GM18499 (cell line): ENCODE data around the gene DHX36.

Experiments used
- ATAC-seq: cut with Tn5 transposase; IDR thresholded peaks from one replicate; pipeline ENCODE4 v1.9.1; 2021; ENCODE audit warnings: moderate number of reproducible peaks; ENCODE audit not compliant: insufficient read depth, unreplicated experiment

Gene DHX36

GRCh38 chr3:154290187-154290586, 34.1 kb downstream of the DHX36 start:
- no peak for ATAC-seq

DNA sequence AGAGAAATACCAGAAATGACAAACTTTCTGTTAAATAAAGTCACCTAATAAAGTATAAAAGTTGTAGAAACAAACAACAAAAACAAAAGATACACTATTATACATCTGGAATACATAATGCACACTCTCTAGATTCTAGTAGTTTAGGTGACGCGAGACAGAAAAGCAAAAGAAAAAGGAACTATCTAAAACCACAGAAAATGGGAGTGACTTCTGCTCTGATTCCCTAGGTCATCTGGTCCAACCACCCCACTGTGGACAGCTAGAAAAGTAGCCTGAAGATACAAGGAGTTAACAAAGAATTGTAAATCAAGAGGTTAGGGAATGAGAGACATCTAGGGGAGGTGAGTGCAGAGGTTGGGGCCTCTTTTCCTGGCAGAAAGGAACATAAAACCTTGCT, 39.1 kb downstream of the DHX36 start:
- peak; percentile 67 for ATAC-seq

GRCh38 chr3:154280161-154280560, 44.1 kb downstream of the DHX36 start:
- ATAC-seq = no peak

DNA sequence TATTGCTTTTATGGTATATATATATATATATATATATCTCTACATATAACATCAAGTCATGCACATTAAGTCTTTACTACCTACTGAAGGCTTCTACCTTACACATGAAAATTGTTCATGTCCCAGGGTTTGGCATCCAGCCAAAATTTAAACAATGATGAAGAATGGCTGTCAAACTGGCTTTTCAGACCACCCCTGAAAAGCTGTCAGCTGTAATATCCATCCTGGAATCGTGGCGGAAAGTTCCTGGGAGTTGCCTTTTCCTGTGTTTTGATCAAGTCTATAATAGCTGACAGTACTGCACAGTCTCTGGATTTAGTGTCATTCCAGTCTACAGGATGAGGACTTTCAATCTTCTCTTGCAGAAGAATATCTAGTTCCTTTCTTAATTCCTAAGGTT, 48.3 kb downstream of the DHX36 start:
- no peak for ATAC-seq

GRCh38 chr3:154275292-154275691, 49.0 kb downstream of the DHX36 start:
- ATAC-seq = no peak

GRCh38 chr3:154274348-154274747, 49.9 kb downstream of the DHX36 start:
- no peak for ATAC-seq

DNA sequence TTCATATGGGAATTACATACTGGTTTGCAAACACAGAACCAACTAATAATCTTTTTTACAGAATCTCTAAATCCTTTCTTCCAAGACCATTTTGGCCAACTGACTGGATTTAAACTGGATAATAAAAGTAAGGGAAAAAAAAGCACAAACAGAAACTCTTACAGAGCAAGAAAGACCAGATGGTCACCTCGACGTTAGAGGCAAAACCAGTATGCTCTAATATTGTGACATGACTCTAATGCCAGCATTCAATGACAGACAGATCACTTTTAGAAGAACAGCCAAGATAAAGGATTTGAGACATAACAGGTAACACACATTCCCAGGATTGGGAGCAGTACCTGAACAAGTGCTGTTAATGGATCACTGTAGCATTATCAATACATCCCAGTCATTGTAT, 50.9 kb downstream of the DHX36 start:
- ATAC-seq = no peak

DNA sequence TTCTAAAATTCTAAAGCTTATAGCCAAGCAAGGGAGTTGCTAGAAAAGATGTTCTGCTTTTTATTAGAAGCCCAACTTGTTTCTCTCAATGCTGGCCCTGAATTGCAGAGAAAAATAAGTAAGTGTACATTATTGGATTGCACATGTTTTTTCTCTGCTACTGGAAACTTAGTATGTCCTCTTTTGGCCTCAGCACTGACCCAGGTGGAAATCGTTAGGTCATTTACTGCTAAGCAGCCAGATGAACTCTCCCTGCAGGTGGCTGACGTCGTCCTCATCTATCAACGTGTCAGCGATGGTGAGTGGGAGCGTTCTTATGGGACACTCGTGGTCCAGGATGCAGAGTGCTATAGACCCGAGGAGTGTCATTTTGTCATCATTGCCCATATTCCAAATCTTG, 69.8 kb downstream of the DHX36 start:
- no peak for ATAC-seq

GRCh38 chr3:154252759-154253638, 71.3 kb downstream of the DHX36 start:
- ATAC-seq = peak; percentile 84

DNA sequence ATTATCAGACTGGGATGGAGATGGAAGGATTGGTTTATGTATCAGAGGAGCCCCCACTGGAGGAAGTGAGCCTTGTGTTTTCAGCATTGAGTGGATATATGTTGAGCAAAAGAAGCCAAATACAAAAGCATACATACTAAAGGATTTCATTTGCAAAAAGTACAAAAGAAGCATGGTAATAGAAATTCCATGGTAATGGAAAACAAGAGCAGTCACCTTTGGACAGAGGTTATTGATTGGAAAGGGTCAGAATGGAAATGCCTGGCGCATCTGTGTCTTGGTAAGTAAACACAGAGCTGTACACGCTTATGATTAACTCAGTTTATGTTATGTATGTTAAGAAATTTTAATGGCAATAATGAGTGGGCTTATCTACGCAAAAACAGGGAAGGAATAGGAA, 72.7 kb downstream of the DHX36 start:
- no peak for ATAC-seq

- ATAC-seq = no peak
These were observed 74.0 kb downstream of the DHX36 start for GRCh38 chr3:154250291-154250690.

GRCh38 chr3:154247806-154248415, 76.4 kb downstream of the DHX36 start:
- ATAC-seq = no peak

DNA sequence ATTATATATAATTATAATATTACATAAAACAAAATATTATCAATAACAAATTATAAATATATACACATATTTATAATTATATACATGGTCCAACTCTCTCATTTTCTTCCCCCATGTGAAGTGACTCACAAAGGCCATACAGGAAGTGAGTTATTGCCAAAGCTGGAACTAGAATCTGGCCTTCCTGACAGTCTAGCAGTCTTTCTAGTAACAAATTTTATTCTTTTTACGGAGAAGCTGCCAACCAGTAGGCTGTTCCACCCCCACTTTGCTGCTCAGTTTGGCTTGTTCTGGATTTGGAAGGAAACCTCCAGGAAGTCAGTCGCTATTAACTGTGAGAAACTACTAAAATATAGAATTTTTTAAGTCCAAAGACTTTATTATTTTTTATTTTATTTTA, 79.6 kb downstream of the DHX36 start:
- ATAC-seq = no peak

- ATAC-seq = no peak
These were observed 80.9 kb downstream of the DHX36 start for GRCh38 chr3:154243353-154243752.

DNA sequence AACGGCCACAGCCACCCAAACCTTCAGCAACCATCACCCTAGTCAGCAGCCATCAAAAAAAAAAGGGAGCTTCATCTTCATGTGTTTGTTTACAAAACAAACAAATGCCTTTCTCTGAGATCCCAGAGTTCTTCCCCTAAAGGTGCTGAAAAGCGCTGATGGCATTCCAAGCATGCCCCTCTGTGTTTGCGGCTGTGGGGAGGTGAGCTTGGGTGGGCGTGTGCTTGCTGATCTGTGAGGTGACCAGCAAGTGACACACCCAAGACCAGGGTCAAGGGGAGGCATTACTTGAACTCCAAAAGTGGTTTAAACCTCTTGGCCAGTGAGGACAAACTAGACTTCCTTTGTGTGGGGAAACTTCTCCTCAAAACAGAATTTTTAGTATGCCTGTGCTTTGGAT, 81.5 kb downstream of the DHX36 start:
- no peak for ATAC-seq

DNA sequence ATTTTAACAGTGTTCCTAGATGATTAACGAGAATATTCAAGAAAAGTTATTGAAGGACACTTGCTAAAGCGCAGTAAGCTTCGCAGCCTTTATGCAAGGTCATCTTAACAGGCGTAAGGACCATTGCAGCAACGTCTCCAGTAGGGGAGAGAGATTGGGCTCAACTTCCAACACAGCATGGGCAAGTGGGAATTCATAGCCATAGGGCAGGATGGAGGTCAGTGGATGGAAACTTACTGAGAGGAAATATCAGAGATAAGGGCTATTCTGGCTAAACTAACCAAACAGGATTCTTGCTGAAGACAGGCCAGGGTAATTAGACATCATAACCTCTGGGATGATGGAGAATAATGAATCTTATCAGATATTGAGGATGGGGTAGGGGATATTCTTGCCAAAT, 82.8 kb downstream of the DHX36 start:
- no peak for ATAC-seq

GRCh38 chr3:154240235-154240634, 84.1 kb downstream of the DHX36 start:
- no peak for ATAC-seq

GRCh38 chr3:154236331-154236730, 88.0 kb downstream of the DHX36 start:
- ATAC-seq = no peak

GRCh38 chr3:154235330-154235729, 89.0 kb downstream of the DHX36 start:
- no peak for ATAC-seq

GRCh38 chr3:154229217-154229590, 95.1 kb downstream of the DHX36 start:
- no peak for ATAC-seq

DNA sequence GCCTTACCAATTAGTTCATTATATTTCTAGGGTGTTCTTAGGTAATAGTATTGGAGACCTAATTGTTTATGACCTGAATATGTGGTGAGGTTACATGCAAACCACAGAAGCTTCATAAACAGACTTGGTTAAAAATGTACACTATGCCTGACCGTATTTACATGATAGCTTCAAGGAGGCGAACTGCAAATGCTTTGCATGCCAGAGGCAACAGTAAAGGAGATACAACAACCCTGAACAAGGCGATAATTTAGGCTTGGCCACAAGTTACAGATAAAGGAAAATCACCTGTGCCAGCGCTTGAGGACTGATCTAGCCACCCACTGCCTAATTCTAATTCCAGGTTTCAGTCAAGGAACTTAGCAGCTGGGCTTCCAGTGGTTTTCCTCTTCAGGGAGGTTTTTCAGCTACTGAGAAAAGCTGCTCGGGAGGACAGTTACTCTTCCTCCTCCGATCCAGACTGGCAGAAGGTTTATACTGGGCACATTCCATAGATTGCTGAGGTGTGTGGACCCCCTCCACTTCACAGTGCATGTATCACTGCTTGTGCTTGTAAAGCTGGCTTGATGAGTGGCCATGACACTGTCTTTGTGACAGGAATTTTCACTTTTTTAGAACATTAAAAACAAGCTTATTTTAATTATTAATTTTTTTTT, 95.6 kb downstream of the DHX36 start:
- no peak for ATAC-seq
